ENCODE results near the gene LONRF2.

Gene LONRF2

DNA sequence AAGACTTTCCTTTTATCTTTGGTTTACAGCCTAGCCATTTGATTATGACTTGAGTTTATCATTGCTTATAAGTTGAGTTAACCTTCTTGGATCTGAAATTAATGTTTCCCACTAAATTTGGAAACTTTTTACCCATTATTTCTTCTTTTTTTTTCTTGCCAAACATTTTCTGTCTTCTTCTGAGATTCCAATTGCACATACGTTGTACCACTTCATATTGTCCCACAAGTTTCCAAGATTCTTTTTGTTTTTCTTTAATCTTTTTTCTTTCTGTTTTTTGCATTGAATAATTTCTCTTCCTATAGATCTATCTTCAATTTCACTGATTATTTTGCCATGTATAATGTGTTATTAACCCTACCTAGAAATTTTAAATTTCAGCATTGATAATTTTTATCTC is 18.6 kb downstream of the LONRF2 start:
- no peak for DNase-seq (ENCODE audit: low read depth)
- no peak overlapping the region for H3K4me3 ChIP-seq (ENCODE audit: low read depth, low read length)

DNA sequence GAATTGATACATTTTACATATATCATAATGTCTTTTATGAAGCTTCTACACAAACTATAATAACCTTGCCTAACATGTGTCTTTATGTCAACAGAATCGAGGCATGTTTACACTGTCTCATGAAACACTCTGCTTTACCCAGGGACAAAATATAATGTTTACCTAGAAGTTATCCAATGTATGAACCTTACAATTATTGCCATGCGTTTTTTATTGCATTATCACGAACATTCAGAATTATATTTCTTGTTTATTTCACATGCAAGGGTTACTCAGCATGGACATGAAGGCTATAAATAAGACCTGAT is 19.8 kb downstream of the LONRF2 start:
- DNase-seq (ENCODE audit: low read depth), result no peak
- H3K4me3 ChIP-seq (ENCODE audit: low read depth, low read length), result no peak overlapping the region

DNA sequence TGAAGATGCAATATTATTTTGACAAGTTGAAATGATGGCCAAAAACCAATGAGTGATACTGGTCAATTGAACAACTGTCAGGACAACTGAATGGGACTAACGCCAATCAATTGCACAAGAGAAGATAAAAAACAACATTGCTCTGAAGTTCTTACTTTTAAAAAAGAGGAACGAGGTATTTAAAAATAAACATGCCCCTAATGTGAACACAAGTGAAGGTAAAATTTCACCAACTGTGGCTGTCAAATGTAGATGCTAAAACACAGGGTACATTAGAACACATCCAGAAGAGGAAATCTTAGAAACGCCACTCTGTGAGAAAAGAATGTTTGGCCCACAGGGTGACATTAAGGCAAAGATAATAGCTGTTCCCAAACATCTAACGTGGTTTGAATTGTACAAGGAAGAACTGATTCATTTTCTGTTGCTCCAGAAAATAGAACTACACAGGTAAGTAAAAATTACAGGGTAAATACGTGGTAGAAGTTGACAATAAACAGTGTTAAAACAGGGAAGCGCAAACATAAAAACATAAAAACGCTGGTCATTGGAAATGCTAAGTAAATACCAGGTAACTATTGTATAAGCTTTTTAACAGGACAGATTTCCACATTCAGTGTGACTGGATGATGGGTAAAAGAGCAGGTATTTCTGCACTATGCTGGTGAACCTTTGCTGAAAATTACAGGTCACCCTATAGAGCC is 20.3 kb downstream of the LONRF2 start:
- DNase-seq (ENCODE audit: low read depth), result no peak
- H3K4me3 ChIP-seq (ENCODE audit: low read depth, low read length), result no peak overlapping the region

DNA sequence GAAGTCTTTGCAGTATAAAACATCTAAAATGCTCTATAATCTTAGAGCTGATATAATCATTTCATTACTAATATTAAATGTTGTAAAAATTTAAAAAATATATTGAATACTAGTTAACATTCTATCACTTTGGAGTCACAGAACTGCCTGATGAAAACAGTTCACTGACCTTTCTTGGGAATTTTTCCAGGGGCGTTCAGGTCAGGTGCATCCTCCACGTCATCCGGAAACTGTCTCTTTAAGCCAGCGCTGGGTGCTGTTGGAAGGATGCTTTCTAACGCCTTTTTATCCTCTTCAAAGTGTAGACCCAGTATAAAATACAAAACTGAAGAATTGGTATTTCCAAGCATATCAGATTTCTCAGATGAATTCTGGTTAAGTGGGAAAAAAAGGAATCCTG is 22.8 kb downstream of the LONRF2 start:
- DNase-seq (ENCODE audit: low read depth), result no peak
- no peak overlapping the region for H3K4me3 ChIP-seq (ENCODE audit: low read depth, low read length)

DNA sequence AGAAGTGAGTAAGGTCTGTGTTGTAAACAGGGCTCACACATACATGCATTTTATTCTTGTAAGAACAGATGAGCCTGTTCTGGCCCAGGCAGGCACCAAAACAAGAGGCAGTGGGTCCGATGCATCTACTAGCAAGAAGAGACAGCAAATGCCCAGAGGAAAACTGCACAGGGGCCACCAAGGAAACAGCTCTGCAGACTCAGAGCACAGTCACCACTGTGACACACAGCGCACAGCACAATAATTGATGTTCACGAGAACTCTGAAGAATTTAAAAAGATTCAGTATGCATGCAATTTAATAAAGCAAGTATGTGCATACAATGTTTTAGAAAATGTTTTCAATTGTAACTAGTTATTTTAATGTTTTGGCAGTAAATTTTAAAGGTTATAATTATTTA is 24.8 kb downstream of the LONRF2 start:
- DNase-seq (ENCODE audit: low read depth), result no peak

DNA sequence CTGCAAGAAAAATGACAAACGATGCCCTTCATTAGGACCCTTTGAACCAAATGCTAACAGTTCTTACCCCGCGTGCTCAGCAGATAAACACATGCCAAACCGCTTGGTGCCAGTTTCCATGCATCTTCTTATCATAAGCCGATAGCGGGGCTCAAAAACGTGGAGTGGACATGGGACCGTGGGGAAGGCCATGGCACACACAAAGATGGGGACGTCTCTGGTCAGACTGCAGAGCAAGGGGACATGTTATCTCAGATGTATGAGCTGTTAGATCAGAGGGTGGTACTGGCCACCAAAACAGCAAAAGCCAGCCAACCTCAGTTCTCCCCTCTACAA is 28.2 kb downstream of the LONRF2 start:
- no peak for DNase-seq (ENCODE audit: low read depth)
- no peak overlapping the region for H3K4me3 ChIP-seq (ENCODE audit: low read depth, low read length)

More for the DNA sequence above, 24.8 kb downstream of the LONRF2 start:
- H3K4me3 ChIP-seq (ENCODE audit: low read depth, low read length), result no peak overlapping the region

DNA sequence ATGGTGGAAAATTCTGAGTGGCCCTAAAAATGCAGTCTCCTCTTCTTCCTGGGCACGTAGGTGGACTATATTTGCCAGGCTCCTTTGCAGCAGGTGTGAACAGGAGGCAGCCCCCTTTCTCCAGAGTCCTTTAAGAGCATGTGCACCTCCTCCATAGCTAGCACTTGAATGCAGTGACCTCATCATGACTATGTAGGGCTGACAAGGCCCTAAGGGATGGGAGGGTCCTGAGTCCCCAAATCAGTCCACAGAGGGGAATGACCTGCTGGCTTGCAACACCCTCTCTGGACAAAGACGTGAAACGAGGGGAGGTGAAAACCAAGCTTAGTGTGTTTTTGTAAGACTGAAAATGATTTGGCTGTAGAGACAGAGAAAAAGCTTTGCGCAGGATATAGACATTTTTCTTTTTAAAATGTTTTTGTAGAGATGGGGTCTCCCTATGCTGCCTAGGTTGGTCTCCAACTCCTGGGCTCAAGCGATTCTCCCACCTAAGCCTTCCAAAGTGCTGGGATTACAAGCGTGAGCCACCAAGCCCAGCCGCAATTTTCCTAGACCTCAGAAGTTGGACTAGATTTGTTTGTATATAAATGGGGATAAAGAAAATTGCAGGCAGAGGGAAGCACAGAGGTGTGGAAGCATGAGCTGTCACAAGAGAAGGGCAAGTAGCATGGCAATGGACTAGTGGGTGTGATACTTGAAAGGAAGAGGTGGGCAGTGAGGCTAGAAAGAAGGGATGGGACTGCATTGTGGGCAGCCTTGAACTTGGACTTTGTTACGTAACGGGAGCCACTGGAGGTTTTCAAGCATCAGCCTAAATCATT is 28.8 kb downstream of the LONRF2 start:
- no peak for DNase-seq (ENCODE audit: low read depth)
- H3K4me3 ChIP-seq (ENCODE audit: low read depth, low read length), result no peak overlapping the region

DNA sequence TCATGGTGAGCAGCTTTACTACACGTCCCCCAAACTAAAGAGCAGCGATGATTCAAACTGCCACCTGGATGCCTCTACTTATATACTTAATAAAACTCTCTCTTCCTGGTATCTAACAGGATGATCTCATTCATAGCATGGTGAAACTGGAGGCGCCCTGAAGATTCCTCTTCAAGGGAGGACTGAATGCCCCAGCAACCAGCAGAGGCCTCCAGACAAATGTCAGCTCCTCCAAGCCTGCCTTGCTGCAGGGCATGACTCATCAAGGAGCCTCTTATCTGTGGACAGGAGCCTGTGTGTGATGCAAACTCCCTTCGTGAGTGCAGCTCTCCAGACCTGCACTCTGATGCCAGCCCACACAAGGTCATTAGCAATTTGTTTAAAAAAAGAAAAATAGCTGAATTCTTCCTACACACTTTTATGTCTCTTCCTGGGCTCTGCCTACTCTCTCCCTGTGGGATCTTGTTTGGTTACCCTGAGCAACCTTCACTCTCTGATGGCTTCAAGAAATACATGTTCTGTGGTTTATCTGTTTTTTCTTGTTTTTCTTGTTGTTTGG is 30.2 kb downstream of the LONRF2 start:
- no peak overlapping the region for H3K4me3 ChIP-seq (ENCODE audit: low read depth, low read length)
- peak; percentile 54 for DNase-seq (ENCODE audit: low read depth)

DNA sequence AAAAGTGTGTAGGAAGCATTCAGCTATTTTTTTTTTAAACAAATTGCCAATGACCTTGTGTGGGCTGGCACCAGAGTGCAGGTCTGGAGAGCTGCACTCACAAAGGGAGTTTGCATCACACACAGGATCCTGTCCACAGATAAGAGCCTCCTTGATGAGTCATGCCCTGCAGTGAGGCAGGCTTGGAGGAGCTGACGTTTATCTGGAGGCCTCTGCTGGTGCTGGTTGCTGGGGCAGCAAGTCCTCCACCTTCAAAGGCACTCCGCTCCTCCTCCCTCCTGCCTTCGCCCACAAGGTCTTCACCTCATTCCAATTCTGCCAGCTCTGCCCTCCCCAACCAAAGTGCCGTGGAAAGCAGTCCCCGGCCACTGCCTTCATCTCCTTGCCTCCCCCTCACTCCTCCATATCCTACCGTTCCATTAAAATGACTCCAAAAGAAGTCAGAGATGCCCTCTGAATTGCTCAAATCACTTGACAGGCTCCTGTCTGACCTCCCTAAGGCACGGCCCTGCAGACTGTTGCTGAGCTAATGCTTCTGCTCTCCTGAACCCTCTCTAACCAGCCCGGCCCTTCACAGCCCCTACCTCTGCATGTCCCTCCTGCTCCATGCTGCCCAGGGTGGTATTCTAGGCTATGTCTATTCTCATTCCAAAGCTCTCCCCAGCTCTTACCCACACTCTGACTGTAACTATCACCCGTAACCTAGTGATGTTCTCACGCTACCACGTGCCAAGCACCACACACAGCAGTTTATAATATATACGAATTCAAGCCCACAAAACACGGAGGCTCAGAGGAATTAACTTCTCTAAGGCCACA is 30.9 kb downstream of the LONRF2 start:
- H3K4me3 ChIP-seq (ENCODE audit: low read depth, low read length), result no peak overlapping the region
- DNase-seq (ENCODE audit: low read depth), result peak; percentile 83

DNA sequence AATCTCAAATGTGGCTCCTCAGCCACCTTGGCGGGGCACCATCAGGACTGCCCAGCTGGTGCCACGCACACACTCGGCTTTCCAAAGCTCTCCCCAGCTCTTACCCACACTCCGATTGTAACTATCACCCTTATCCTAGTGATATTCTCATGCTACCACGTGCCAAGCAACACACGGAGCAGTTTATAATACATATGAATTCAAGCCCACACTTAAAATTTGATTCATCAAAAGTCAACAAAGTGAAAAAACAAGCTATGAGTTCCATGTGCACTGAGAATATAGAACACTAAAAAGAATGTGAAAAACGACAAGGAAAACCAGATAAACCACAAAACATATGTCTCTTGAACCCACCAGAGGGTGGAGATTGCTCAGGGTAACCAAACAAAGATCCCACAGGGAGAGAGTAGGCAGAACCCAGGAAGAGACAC is 31.6 kb downstream of the LONRF2 start:
- no peak overlapping the region for H3K4me3 ChIP-seq (ENCODE audit: low read depth, low read length)
- DNase-seq (ENCODE audit: low read depth), result no peak

DNA sequence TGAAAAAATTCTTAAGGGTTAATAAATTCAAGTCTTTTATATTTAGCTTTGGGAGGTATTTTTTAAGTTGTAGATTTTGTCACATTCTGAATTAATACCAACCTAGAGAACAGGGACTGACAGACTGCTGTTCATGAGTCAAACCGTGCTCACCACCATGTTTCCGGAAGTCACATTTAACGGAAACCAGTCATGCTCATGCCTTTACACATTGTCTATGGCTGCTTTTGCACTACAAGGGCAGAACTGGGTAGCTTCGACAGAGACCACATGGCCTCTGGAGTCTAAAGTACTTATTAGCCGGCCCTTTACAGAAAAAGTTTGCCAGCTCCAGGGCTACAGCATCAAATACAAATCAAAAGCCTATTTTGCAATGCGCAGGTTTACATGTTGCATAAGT is 33.3 kb downstream of the LONRF2 start:
- DNase-seq (ENCODE audit: low read depth), result no peak

DNA sequence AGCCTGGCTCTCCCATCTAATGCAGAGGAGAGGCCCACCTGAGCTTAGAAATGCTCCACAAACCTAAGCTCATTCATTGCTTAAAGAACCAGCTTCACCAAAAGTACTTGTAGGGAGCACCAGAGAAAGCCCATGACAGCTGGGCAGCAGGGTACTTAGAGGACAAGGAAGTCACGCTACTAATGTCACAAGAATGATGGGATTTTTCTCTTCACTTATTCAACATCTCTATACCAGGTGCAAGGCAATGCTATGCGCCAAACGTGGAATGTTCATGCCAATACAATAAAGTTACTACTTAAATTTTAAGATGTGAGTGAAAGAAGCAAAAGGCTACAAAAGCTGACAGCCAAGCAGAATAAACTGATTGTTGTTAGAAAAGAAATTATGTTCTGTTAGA is 36.0 kb downstream of the LONRF2 start:
- DNase-seq (ENCODE audit: low read depth), result no peak
- no peak overlapping the region for H3K4me3 ChIP-seq (ENCODE audit: low read depth, low read length)

More for the DNA sequence above, 33.3 kb downstream of the LONRF2 start:
- no peak overlapping the region for H3K4me3 ChIP-seq (ENCODE audit: low read depth, low read length)

DNA sequence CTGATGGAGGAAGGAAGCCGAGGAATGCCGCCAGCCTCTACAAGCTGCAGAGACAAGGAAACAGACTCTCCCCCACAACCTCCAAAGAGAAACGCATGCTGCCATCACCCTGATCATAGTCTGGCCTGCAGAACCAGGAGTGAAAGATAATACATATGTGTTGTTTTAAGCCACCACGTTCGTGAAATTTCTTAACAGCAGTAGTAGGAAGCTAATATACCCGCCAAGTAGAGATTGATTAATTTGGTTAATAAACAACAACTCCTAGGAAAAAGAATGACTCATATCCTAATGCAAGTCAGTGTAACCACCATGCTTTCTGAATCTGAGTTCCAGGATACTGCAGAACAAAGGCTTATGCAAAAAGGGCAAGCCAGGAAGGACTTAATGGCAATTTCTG is 36.6 kb downstream of the LONRF2 start:
- no peak overlapping the region for H3K4me3 ChIP-seq (ENCODE audit: low read depth, low read length)
- peak; percentile 29 for DNase-seq (ENCODE audit: low read depth)

DNA sequence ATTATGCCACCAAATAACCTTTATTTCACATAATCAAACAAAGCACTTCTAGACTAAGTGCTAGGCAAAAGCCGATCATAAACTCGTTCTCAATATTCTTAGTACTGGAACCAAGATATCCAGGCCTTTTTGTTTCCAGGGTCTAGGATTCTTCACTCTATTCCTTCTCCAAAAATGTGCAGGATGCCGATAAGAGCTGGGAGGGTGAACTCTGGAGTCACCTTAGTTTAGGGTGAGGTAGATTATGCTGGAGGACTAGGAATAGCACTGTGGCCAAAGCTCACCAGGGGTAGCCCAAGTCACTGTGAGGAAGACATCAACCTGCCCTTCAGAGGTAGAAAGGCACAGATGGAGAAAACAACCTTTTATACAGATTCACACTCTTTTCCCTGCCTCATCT is 37.3 kb downstream of the LONRF2 start:
- H3K4me3 ChIP-seq (ENCODE audit: low read depth, low read length), result no peak overlapping the region
- no peak for DNase-seq (ENCODE audit: low read depth)

DNA sequence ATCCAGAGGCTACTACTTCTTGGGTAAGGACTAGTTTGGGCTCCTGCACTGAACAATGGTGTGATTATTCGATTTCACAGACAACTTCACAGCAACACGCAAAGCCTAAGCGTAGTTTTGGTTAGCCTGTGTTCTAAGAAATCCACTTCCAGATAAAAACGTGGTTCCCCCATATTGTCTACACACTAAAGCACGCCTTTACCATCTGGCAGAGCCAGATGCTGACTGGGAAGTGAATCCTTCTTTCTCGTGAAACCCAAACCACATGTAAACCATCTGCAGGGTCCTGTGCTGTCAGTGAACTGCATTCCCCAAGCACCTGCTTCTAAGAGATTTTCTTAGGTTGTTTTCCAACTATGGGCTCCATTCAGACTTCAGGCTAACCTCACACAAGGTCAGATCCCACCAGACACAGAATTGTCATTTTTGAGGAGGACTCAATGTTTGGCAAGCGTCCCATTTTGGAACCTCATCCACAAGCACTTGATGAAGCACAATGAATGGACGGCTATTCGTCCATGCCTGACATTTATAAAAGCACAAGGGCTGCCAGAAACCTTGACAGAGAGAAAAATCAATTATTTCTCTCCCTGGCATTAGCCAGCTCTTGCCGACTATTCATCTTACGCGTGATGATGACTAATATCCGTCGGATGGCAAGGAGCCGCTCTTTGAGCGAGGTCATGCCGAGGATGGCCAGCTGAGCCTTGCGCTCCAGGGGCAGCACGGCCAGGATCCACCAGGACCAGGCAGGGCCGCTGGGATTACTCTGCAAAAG is 38.4 kb downstream of the LONRF2 start:
- DNase-seq (ENCODE audit: low read depth), result no peak
- no peak overlapping the region for H3K4me3 ChIP-seq (ENCODE audit: low read depth, low read length)

DNA sequence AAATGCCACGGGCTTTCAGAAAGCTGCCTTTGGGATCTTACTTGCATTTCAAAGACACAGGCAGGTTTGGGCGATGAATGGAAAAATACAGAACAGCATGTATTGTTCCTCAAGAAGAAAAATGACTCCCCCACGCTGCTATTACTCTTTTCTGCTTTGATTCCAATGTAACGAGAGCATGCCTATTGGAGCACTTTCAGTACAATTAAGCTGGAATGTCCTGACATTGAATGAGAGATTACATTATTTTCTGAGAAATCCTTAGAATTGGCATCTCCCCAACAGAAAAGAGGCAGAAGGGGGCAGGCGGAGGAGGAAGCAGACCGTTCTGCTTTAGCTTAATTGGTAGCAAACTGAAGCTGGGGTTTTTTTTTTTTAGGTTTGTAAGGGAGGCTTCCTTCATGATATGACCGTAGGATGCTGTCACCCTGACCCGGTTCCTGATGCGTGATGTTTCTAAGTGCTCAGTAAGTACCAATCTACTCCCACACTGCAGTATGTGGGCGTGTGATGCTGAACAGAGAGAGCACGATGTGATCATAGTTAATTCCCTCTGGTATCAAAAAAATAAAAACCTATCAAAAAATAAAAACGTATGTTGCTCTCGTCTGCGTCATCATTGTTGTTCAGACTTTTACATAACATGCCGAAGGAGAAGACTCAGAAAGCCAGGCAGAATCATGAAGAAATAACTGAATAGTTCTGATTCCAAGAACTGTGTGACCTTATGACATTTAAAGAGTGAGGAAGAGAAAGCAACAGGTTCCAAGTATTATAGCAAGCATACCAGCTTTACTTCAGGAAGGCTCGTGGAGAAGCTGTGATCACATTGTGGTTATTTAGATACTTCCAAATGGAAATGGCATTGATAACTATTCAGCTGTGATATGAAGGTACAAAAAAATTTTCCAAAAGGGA is 40.5 kb downstream of the LONRF2 start:
- DNase-seq (ENCODE audit: low read depth), result no peak
- H3K4me3 ChIP-seq (ENCODE audit: low read depth, low read length), result no peak overlapping the region

DNA sequence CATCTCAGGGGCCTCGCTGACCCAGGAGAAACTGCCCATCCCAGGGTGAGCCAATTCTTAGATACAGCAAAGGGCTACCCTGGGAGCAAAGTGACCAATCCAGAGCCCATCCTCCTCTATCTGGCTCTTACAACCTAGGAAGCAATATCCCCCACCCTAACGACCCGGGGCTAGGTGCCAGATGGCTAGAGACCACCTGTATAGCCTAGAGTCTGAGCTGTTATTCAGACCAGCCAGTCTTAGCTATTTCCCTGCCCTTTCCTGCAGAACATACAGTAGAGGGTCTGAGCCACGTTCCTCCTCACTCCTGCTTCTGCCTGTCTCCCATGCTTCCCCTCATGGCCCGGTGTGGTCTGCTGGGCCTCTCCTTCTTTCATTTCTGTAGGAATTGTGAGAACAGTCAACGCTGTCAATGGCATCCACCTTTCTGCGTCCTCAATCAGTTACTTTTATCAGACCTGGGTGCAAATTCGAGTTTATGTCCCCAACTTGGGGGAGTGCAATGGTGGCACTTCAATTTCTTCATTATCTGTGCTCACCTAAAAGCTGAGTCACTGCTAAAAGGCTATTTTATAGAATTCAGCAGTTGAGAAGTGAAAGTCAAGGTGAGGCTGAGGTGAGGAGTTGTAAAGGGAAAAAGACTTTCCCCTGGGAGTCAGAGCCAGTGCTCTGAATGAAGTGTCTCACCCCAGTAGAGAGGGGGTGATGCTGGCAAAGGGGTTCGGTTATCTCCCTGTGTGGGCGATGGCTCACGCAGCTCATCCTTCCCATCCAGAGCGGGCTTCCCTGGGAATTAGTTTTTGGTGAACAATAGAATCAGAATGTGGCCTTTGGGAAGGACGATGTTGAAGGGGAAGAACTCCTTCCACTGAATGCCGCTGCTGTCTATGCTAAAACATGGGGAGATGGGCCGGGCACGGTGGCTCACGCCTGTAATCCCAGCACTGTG is 42.4 kb downstream of the LONRF2 start:
- no peak for DNase-seq (ENCODE audit: low read depth)
- H3K4me3 ChIP-seq (ENCODE audit: low read depth, low read length), result no peak overlapping the region
